ENCODE results near the gene PHLDB1. TPM values are rescaled to one million over a fixed set of nuclear protein-coding genes. Genes with fewer than 3 reads are reported as not detected.

The PHLDB1 gene
- total and polyA plus RNA-seq, 4 donors = 4.8 to 15.4 (median 6.0) TPM

DNA sequence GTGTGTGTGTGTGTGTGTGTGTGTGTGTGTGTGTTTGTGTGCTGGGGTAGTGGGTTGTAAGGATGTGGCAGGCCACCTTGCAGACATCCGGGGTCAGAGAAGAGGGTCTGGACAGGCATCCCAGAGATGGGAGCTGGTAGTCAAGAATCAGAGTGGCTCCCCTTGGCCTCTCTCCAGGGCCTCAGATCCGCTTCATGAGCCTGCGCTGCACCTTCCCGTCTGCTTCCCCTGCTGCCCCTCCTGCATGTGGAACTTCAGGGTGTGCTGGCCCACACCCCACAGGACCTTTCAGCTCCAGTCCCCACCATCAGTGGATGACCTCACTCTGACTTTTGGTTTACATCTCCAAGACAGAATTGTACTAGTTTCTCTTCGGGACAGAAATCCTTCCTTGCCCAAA lies 40.9 kb downstream of the PHLDB1 start:
- no peaks in the 10 kb centered on the region for H3K9me3 ChIP-seq (ENCODE audit: control insufficient read depth in 4 of 4, low read length in 3 of 4)
- H3K36me3 ChIP-seq (ENCODE audit: control insufficient read depth in 4 of 4, insufficient read depth in 3 of 4, low read depth in 1 of 4, low read length in 3 of 4) = peaks cover 0 to 3% (median 1%) of the 10 kb centered on the region in 4 donors
- no peaks in the 10 kb centered on the region for H3K4me1 ChIP-seq (ENCODE audit: control insufficient read depth in 4 of 4, insufficient read depth in 4 of 4, low read length in 3 of 4)
- no peaks in the 10 kb centered on the region for H3K27me3 ChIP-seq (ENCODE audit: control insufficient read depth in 4 of 4, insufficient read depth in 4 of 4, low read length in 3 of 4)
- H3K27ac ChIP-seq (ENCODE audit: low read depth in 1 of 2, low read length in 2 of 2) = no peak overlapping the region
- DNase-seq (ENCODE audit: low spot score) = no peak
- H3K9ac ChIP-seq (ENCODE audit: low read depth in 1 of 2, low read length in 2 of 2) = no peak overlapping the region
- TF ChIP-seq, protein P1, sequence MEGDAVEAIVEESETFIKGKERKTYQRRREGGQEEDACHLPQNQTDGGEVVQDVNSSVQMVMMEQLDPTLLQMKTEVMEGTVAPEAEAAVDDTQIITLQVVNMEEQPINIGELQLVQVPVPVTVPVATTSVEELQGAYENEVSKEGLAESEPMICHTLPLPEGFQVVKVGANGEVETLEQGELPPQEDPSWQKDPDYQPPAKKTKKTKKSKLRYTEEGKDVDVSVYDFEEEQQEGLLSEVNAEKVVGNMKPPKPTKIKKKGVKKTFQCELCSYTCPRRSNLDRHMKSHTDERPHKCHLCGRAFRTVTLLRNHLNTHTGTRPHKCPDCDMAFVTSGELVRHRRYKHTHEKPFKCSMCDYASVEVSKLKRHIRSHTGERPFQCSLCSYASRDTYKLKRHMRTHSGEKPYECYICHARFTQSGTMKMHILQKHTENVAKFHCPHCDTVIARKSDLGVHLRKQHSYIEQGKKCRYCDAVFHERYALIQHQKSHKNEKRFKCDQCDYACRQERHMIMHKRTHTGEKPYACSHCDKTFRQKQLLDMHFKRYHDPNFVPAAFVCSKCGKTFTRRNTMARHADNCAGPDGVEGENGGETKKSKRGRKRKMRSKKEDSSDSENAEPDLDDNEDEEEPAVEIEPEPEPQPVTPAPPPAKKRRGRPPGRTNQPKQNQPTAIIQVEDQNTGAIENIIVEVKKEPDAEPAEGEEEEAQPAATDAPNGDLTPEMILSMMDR (IDR thresholded peaks at IDR 0.05; ENCODE audit: low read depth, low read length, missing input control) = no peak
- TF ChIP-seq, protein P2, sequence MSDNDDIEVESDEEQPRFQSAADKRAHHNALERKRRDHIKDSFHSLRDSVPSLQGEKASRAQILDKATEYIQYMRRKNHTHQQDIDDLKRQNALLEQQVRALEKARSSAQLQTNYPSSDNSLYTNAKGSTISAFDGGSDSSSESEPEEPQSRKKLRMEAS (IDR thresholded peaks at IDR 0.05) = no peak
- no peak for TF ChIP-seq FOXA1 (IDR thresholded peaks at IDR 0.05)
- TF ChIP-seq HNF4A (conservative IDR thresholded peaks at IDR 0.05) = no peak
- no peak for TF ChIP-seq YY1 (IDR thresholded peaks at IDR 0.05)
- no peak for TF ChIP-seq SP1 (IDR thresholded peaks at IDR 0.05)
- no peak for TF ChIP-seq RAD21 (IDR thresholded peaks at IDR 0.05)
- no peak for TF ChIP-seq EGR1 (IDR thresholded peaks at IDR 0.05; ENCODE audit: low read depth in 2 of 2)
- no peak for TF ChIP-seq GABPA (IDR thresholded peaks at IDR 0.05 in 1 of 2, conservative IDR thresholded peaks at IDR 0.05 in 1 of 2)
- TF ChIP-seq, protein P3, sequence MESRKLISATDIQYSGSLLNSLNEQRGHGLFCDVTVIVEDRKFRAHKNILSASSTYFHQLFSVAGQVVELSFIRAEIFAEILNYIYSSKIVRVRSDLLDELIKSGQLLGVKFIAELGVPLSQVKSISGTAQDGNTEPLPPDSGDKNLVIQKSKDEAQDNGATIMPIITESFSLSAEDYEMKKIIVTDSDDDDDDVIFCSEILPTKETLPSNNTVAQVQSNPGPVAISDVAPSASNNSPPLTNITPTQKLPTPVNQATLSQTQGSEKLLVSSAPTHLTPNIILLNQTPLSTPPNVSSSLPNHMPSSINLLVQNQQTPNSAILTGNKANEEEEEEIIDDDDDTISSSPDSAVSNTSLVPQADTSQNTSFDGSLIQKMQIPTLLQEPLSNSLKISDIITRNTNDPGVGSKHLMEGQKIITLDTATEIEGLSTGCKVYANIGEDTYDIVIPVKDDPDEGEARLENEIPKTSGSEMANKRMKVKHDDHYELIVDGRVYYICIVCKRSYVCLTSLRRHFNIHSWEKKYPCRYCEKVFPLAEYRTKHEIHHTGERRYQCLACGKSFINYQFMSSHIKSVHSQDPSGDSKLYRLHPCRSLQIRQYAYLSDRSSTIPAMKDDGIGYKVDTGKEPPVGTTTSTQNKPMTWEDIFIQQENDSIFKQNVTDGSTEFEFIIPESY (IDR thresholded peaks at IDR 0.05) = no peak
- TF ChIP-seq NR2F2 (IDR thresholded peaks at IDR 0.05) = no peak
- no peak for TF ChIP-seq RXRA (IDR thresholded peaks at IDR 0.05)
- TF ChIP-seq TAF1 (conservative IDR thresholded peaks at IDR 0.05) = no peak
- TF ChIP-seq, protein P4, sequence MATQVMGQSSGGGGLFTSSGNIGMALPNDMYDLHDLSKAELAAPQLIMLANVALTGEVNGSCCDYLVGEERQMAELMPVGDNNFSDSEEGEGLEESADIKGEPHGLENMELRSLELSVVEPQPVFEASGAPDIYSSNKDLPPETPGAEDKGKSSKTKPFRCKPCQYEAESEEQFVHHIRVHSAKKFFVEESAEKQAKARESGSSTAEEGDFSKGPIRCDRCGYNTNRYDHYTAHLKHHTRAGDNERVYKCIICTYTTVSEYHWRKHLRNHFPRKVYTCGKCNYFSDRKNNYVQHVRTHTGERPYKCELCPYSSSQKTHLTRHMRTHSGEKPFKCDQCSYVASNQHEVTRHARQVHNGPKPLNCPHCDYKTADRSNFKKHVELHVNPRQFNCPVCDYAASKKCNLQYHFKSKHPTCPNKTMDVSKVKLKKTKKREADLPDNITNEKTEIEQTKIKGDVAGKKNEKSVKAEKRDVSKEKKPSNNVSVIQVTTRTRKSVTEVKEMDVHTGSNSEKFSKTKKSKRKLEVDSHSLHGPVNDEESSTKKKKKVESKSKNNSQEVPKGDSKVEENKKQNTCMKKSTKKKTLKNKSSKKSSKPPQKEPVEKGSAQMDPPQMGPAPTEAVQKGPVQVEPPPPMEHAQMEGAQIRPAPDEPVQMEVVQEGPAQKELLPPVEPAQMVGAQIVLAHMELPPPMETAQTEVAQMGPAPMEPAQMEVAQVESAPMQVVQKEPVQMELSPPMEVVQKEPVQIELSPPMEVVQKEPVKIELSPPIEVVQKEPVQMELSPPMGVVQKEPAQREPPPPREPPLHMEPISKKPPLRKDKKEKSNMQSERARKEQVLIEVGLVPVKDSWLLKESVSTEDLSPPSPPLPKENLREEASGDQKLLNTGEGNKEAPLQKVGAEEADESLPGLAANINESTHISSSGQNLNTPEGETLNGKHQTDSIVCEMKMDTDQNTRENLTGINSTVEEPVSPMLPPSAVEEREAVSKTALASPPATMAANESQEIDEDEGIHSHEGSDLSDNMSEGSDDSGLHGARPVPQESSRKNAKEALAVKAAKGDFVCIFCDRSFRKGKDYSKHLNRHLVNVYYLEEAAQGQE (IDR thresholded peaks at IDR 0.05) = no peak
- TF ChIP-seq HNF4G (IDR thresholded peaks at IDR 0.05) = no peak
- TF ChIP-seq JUND (IDR thresholded peaks at IDR 0.05) = no peak
- TF ChIP-seq, protein P5, sequence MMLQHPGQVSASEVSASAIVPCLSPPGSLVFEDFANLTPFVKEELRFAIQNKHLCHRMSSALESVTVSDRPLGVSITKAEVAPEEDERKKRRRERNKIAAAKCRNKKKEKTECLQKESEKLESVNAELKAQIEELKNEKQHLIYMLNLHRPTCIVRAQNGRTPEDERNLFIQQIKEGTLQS (IDR thresholded peaks at IDR 0.05) = no peak
- no peak overlapping the region for H3K4me3 ChIP-seq (ENCODE audit: low read depth in 1 of 3, low read length in 3 of 3)
- WGBS = 91% methylated on average over 5 of the region's 5 CpGs
